ENCODE data around the gene VWCE. TPM values are rescaled to one million over a fixed set of nuclear protein-coding genes. Genes with fewer than 3 reads are reported as not detected.

The VWCE gene
- total RNA-seq, 4 donors from 2014 or later: 0.32 to 1.4 (median 0.58) TPM

DNA sequence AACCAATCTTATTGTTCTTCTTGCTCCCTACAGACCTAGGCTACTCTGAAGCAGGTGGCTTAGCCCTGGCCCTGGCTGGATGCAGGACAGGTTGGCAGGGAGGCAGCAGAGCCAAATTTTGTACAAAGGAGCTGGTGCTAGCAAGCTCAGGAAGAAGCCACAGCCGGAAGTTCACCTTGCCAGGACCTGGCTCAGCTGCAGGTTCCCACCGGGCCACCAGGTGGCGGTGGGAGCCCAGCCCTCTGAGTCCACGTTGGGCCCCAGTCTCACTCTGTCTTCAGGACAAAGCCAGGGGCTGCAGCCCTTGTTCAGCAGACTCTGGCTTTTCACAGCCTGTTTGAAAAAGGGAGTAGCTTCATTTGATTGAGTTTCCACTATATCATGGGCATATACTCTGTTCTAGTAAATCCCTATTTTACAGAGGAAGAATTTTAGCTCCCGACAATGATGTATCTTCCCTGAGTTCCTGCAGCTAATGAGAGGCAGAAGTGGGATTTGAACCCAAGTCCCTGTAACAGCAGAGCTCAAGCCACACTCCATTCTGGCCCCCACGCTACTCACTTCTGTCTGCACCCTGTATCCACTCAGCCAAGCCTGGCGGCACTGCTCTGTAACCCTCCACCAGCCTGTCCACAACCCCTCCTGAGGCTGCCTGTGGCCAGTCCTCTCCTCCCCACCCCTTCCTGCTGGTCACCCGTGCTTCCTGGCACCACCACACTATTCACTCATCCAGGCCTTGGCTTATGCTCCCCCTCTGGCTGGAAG lies 41.2 kb upstream of the VWCE start:
- H3K36me3 ChIP-seq: peaks cover 0 to 17% (median 15%) of the 10 kb centered on the region in 4 donors
- H3K4me1 ChIP-seq: peaks cover 20 to 42% (median 25%) of the 10 kb centered on the region in 4 donors
- H3K27me3 ChIP-seq: no peaks in the 10 kb centered on the region
- H3K4me3 ChIP-seq: no peak overlapping the region
- TF ChIP-seq POLR2A (IDR thresholded peaks at IDR 0.05; ENCODE audit: low read depth): no peak
- TF ChIP-seq EP300 (IDR thresholded peaks at IDR 0.05): no peak
- TF ChIP-seq, protein P1, sequence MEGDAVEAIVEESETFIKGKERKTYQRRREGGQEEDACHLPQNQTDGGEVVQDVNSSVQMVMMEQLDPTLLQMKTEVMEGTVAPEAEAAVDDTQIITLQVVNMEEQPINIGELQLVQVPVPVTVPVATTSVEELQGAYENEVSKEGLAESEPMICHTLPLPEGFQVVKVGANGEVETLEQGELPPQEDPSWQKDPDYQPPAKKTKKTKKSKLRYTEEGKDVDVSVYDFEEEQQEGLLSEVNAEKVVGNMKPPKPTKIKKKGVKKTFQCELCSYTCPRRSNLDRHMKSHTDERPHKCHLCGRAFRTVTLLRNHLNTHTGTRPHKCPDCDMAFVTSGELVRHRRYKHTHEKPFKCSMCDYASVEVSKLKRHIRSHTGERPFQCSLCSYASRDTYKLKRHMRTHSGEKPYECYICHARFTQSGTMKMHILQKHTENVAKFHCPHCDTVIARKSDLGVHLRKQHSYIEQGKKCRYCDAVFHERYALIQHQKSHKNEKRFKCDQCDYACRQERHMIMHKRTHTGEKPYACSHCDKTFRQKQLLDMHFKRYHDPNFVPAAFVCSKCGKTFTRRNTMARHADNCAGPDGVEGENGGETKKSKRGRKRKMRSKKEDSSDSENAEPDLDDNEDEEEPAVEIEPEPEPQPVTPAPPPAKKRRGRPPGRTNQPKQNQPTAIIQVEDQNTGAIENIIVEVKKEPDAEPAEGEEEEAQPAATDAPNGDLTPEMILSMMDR (IDR thresholded peaks at IDR 0.05): peak; percentile 97 to 98 (median 97)
- TF ChIP-seq POLR2AphosphoS5 (IDR thresholded peaks at IDR 0.05): peak in 1 of 2 donors; percentile 75
- WGBS: 31% methylated on average over 8 of the region's 8 CpGs
- intact Hi-C loops (cut with DNase I): loop anchor here (1.0 kb wide), 1 partner anchor 49 kb away; no protein-coding TSS in a partner anchor
- peak overlapping the region; percentile 34 to 51 (median 44) for H3K27ac ChIP-seq (replicated peaks in 1 of 4)
- DNase-seq (ENCODE audit: extremely low spot score): peak; percentile 93
- no peaks in the 10 kb centered on the region for H3K9me3 ChIP-seq

DNA sequence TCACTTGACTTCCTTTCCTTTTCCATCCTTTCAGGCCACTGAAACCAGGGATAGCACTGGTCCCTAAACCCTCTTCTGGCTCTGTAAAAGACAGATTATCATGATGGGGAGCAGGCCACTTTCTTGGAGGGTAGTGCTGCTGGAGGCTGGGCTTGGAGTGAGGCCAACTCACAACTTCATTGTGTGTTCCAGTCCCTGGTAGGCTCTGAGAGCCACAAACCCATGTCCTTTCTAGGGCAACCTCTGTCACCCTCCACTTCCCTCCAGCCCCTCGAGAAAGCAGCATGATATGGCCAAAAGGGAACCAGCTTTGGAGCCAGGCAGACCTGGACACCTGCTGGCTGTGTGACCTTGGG lies 40.2 kb upstream of the VWCE start:
- Histone ChIP-seq H3K27me3 (no peaks in the 10 kb centered on the region), H3K4me1 (peaks cover 27 to 52% (median 35%) of the 10 kb centered on the region in 4 donors), H3K27ac (replicated peaks in 1 of 4) (no peak overlapping the region), H3K9me3 (no peaks in the 10 kb centered on the region), H3K4me3 (no peak overlapping the region), H3K36me3 (peaks cover 0 to 17% (median 15%) of the 10 kb centered on the region in 4 donors)
- TF ChIP-seq EP300 (IDR thresholded peaks at IDR 0.05): no peak
- no peak for TF ChIP-seq POLR2AphosphoS5 (IDR thresholded peaks at IDR 0.05)
- TF ChIP-seq POLR2A (IDR thresholded peaks at IDR 0.05; ENCODE audit: low read depth): no peak
- TF ChIP-seq, protein P1 (IDR thresholded peaks at IDR 0.05): no peak
- intact Hi-C loops (cut with DNase I): no loop called here
- no peak for DNase-seq (ENCODE audit: extremely low spot score)
- WGBS: 50% methylated on average over 1 of the region's 1 CpG

DNA sequence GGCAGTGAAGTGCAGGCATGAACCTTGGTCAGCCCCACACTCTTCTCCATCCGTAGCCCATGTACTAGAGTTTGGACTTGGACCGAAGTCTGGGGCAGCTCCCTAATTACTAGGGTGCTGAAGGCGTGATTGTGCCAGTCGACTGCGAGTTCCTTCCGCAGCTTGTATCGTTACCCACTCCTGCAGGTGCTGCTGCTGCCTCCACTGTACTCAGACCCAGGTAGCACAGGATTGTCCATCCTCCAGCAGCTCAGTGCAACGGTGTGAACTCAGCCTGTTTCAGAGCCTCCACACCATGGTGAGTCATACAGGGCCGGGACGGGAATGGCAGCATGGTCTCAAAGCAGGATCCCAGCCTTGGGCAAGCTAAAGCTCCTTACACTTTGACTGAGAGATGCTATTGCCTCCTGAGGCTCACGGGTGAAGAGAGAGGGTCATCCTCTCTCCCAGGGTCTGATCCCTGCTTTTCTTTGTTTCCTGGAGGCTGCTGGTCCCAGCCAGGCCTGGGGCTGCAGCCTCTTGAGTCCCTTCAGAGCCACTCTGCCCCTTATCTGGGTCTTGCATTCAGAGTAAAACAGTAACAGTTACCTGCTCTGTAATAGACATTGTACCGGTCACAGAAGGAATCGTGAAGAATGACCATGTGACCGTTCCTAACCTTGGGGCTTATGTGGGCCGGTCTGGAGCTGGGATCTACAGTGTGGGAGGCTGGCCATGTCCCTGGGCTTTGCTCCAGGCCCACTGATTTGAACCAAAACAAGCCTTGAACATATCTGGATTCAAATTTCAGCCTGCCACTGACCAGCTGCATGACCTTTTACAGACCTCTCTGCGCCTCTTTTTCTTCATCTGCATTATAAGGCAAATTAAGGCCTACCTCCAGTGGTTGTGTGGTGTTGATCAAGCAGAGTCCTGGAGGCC lies 39.6 kb upstream of the VWCE start:
- 82% methylated on average over 10 of the region's 16 CpGs for WGBS
- DNase-seq (ENCODE audit: extremely low spot score): no peak
- TF ChIP-seq EP300 (IDR thresholded peaks at IDR 0.05) (no peak), POLR2AphosphoS5 (IDR thresholded peaks at IDR 0.05) (no peak), POLR2A (IDR thresholded peaks at IDR 0.05; ENCODE audit: low read depth) (no peak)
- TF ChIP-seq, protein P1 (IDR thresholded peaks at IDR 0.05): no peak
- no peaks in the 10 kb centered on the region for H3K27me3 ChIP-seq
- intact Hi-C loops (cut with DNase I): no loop called here
- no peak overlapping the region for H3K4me3 ChIP-seq
- H3K36me3 ChIP-seq: peaks cover 4 to 19% (median 15%) of the 10 kb centered on the region in 4 donors
- peaks cover 31 to 58% (median 39%) of the 10 kb centered on the region in 4 donors for H3K4me1 ChIP-seq
- no peak overlapping the region for H3K27ac ChIP-seq (replicated peaks in 1 of 4)
- no peaks in the 10 kb centered on the region for H3K9me3 ChIP-seq

DNA sequence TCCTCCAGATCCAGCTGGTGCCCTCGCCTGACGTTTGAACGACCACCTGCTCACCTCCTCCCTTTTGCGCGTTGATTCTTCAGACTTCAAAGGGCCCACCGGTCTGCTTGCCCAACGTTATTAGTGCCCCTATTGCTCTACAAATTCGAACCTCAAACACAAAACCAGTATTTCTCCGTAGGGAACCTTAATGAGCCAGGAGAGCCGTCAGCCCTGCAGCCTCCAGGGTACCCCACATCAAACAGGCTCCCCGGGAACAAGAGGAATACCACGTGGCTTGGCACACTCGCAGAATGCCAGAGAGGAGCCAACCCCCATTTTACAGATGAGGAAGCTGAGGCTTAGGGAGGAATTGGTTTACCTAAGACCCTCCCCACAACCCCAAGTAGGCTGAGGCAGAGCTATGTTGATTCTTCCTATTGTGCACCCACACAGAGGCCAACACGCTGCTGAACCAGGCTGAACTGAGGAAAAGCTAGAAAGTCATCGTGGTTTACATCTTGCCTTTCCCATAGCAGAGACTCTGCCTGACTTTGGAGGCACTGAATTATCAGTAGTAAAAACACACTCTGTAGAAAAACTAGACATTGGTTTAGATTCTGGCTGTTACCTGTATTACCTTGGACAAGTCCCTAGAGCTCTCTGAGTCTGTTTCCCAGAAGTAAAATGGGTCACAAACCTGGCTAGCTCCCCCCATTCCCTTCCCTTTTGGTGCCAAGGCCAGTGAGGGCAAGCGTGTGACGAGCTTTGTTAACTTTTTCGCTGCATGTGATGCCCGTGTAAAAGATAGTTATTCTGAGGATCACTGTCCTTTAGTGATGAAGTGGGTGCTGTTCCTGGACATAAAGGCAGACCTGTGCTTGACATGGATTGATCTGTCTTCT lies 38.7 kb upstream of the VWCE start:
- peak overlapping the region; percentile 87 to 99 (median 94) for H3K4me3 ChIP-seq
- peaks cover 31 to 62% (median 39%) of the 10 kb centered on the region in 4 donors for H3K4me1 ChIP-seq
- H3K27ac ChIP-seq (replicated peaks in 1 of 4): peak overlapping the region; percentile 89 to 94 (median 91)
- no peaks in the 10 kb centered on the region for H3K9me3 ChIP-seq
- H3K27me3 ChIP-seq: no peaks in the 10 kb centered on the region
- peaks cover 12 to 21% (median 17%) of the 10 kb centered on the region in 4 donors for H3K36me3 ChIP-seq
- 30% methylated on average over 19 of the region's 19 CpGs for WGBS
- intact Hi-C loops (cut with DNase I): no loop called here
- TF ChIP-seq POLR2AphosphoS5 (IDR thresholded peaks at IDR 0.05) (no peak), POLR2A (IDR thresholded peaks at IDR 0.05; ENCODE audit: low read depth) (no peak), EP300 (IDR thresholded peaks at IDR 0.05) (no peak)
- TF ChIP-seq, protein P1 (IDR thresholded peaks at IDR 0.05): no peak
- DNase-seq (ENCODE audit: extremely low spot score): no peak

Data from esophagus muscularis mucosa (tissue), 4 donors.